SK-N-SH (cell line): Measurements from ENCODE around the gene NACAD. TPM values are rescaled to one million over a fixed set of nuclear protein-coding genes. Genes with fewer than 3 reads are reported as not detected.

ENCODE experiments used
- CTCF ChIA-PET: fragments of 300-600, 350-600 bp; formaldehyde crosslinking; extraction: SDS; loops from one replicate; lab custom pipeline; 2021; lab: Yijun Ruan, JAX
- POLR2A ChIA-PET: fragments of 350-600 bp; sonication (Branson Sonifier 250); formaldehyde crosslinking; extraction: SDS; loops from one replicate; lab custom pipeline; 2020; ENCODE audit warnings: antibody characterized with exemption, inconsistent platforms; lab: Yijun Ruan, JAX
- DNase-seq: peaks from one replicate; pipeline ENCODE4 v3.0.0; 2012
- H2AFZ ChIP-seq: fragments of 200-600 bp; sonication (generic); 2 replicates; pipeline ENCODE4 v1.8.1; 2016; ENCODE audit warnings: antibody characterized with exemption, mild to moderate bottlenecking, low read depth
- H3F3A ChIP-seq: fragments of 200-600 bp; sonication (generic); replicated peaks from 2 replicates; pipeline ENCODE3; 2016; ENCODE audit warnings: antibody characterized with exemption, mild to moderate bottlenecking; ENCODE audit not compliant: insufficient read depth
- H3K27ac ChIP-seq, 2 experiments: fragments of 200-500 bp in 1 of 2; fragments of 200-600 bp in 1 of 2; sonication (Bioruptor generic) in 1 of 2; sonication (generic), shearing (Covaris generic) in 1 of 2; 2 replicates each; pipeline versions ENCODE4 v1.5.1 to v1.6.1; 2014 to 2016; ENCODE audit warnings: low read depth in 2 of 2, inconsistent platforms in 1 of 2, low read length in 1 of 2, mild to moderate bottlenecking in 1 of 2, mixed read lengths in 1 of 2
- H3K27me3 ChIP-seq: fragments of 200-600 bp; sonication (generic), shearing (Covaris generic); 2 replicates; pipeline ENCODE4 v1.6.1; 2016; ENCODE audit warnings: mixed run types; ENCODE audit not compliant: insufficient read depth
- H3K36me3 ChIP-seq, 2 experiments: fragments of 200-500 bp in 1 of 2; fragments of 200-600 bp in 1 of 2; sonication (Bioruptor generic) in 1 of 2; sonication (generic) in 1 of 2; replicated peaks in 1 of 2; 2 replicates each; pipeline versions ENCODE3 to v1.5.1; 2014 to 2016; ENCODE audit warnings: low read length in 1 of 2, mild to moderate bottlenecking in 1 of 2; ENCODE audit not compliant: insufficient read depth in 2 of 2, control insufficient read depth in 1 of 2
- H3K4me1 ChIP-seq, 2 experiments: fragments of 200-500 bp in 1 of 2; fragments of 200-600 bp in 1 of 2; sonication (Bioruptor generic) in 1 of 2; sonication (generic), shearing (Covaris generic) in 1 of 2; 2 replicates each; pipeline versions ENCODE4 v1.5.1 to v1.6.1; 2014 to 2016; ENCODE audit warnings: low read depth in 1 of 2, low read length in 1 of 2, mixed run types in 1 of 2; ENCODE audit not compliant: insufficient read depth in 2 of 2, control insufficient read depth in 1 of 2
- H3K4me2 ChIP-seq: fragments of 200-600 bp; sonication (generic), shearing (Covaris generic); 2 replicates; pipeline ENCODE4 v1.6.1; 2017; ENCODE audit warnings: mixed run types
- H3K4me3 ChIP-seq, 2 experiments: fragments of 200-500 bp in 1 of 2; fragments of 200-600 bp in 1 of 2; sonication (Bioruptor generic) in 1 of 2; sonication (generic), shearing (Covaris generic) in 1 of 2; 2 replicates each; pipeline versions ENCODE4 v1.5.1 to v1.8.1; 2014 to 2016; ENCODE audit warnings: low read depth in 2 of 2, inconsistent platforms in 1 of 2, low read length in 1 of 2, mild to moderate bottlenecking in 1 of 2, mixed read lengths in 1 of 2, moderate library complexity in 1 of 2
- H3K79me2 ChIP-seq: fragments of 200-600 bp; sonication (generic); 2 replicates; pipeline ENCODE4 v1.8.1; 2017; ENCODE audit warnings: mild to moderate bottlenecking; ENCODE audit not compliant: insufficient read depth
- H3K9ac ChIP-seq: fragments of 200-600 bp; sonication (generic); 2 replicates; pipeline ENCODE4 v1.6.1; 2017; ENCODE audit warnings: mixed run types
- H3K9me2 ChIP-seq: fragments of 200-600 bp; sonication (generic); 2 replicates; pipeline ENCODE4 v1.6.1; 2017; ENCODE audit warnings: mixed run types
- H3K9me3 ChIP-seq: fragments of 200-600 bp; sonication (generic); 2 replicates; pipeline ENCODE4 v1.6.1; 2017; ENCODE audit warnings: mixed run types, mild to moderate bottlenecking, moderate library complexity
- H4K20me1 ChIP-seq: fragments of 200-600 bp; sonication (generic); 2 replicates; pipeline ENCODE4 v1.6.1; 2017; ENCODE audit warnings: mild to moderate bottlenecking, mixed run types; ENCODE audit not compliant: insufficient read depth
- EZH2phosphoT487 ChIP-seq: fragments of 200-600 bp; sonication (generic); IDR thresholded peaks from 2 replicates; pipeline ENCODE4 v1.6.1; 2017; ENCODE audit warnings: low read depth, mixed run types, mild to moderate bottlenecking, antibody characterized with exemption, moderate library complexity, borderline replicate concordance
- FOXJ3 ChIP-seq: sonication (generic); formaldehyde crosslinking; IDR thresholded peaks from 2 replicates; pipeline ENCODE4 v1.5.1; 2020; ENCODE audit warnings: mild to moderate bottlenecking, missing genetic modification reagents
- GATA2 ChIP-seq: sonication (generic); formaldehyde crosslinking; IDR thresholded peaks from 2 replicates; pipeline ENCODE4 v1.5.0; 2020; ENCODE audit warnings: mild to moderate bottlenecking, missing genetic modification reagents
- NRF1 ChIP-seq: IDR thresholded peaks from 2 replicates; pipeline ENCODE4 v1.6.1; 2012; ENCODE audit warnings: low read depth, mild to moderate bottlenecking, low read length
- PBX3 ChIP-seq: IDR thresholded peaks from 2 replicates; pipeline ENCODE4; 2012
- REST ChIP-seq: IDR thresholded peaks from 2 replicates; pipeline ENCODE4 v1.6.1; 2012; ENCODE audit warnings: mild to moderate bottlenecking, low read depth, low read length, moderate library complexity
- RFX5 ChIP-seq: IDR thresholded peaks from 2 replicates; pipeline ENCODE4 v1.6.1; 2012; ENCODE audit warnings: mild to moderate bottlenecking, improper control_type of control experiment, low read length
- SIN3A ChIP-seq: IDR thresholded peaks from 2 replicates; pipeline ENCODE4 v1.6.1; 2012; ENCODE audit warnings: low read depth, mild to moderate bottlenecking, low read length, moderate library complexity, borderline replicate concordance
- SMC3 ChIP-seq: IDR thresholded peaks from 2 replicates; pipeline ENCODE4 v1.6.1; 2012; ENCODE audit warnings: low read depth, low read length, improper control_type of control experiment
- TAF1 ChIP-seq: IDR thresholded peaks from 2 replicates; pipeline ENCODE4 v1.6.1; 2012; ENCODE audit warnings: low read depth, mild to moderate bottlenecking, low read length, moderate library complexity, borderline replicate concordance
- TCF12 ChIP-seq: IDR thresholded peaks from 2 replicates; pipeline ENCODE4 v1.4.0; 2012
- WGBS: methylation state at CpG from one replicate; pipeline ENCODE4 v1.1.6; 2017; ENCODE audit warnings: low lambda C conversion rate; 5-methylcytosine and 5-hydroxymethylcytosine counted together
- polyA plus RNA-seq, 3 experiments: library from polyadenylated mRNA; depleted of rRNA; stranded (reverse); fragments of >200 nt; gene quantifications; 2 replicates each; pipeline ENCODE4 v1.2.3, GENCODE V29; 2012
- TF ChIP-seq, protein P1 (sequence below): fragments of 150-350 bp; IDR thresholded peaks from 2 replicates; pipeline ENCODE4 v1.6.1; 2016; ENCODE audit warnings: mild to moderate bottlenecking, low read depth, low read length

NACAD gene
- polyA plus RNA-seq, 1 of the 3 experiments (the other 2 are of a cell fraction), result 2.8 TPM

DNA sequence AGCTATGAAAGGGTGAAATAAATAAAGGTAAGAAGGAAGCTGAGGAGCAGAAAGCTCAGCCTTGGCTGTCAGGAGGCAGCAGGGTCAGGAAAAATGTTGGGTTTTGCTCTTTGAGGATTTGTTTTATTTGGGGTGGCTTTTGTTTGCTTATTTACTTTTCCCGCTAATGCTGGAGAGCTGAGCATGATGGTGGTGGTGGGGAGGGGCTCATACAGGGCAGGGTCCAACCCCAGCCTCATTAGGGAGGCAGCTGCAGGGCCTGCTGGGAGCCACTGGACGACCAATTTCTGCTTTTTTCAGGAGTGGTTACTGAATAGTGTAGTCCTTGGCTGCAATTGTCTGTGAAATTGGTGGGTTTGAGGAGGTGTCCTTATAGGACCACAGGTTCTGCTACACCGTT, 52.5 kb downstream of the NACAD start:
- peaks cover 83% of the 10 kb centered on the region for H3K79me2 ChIP-seq
- CTCF ChIA-PET, result interaction anchor here (0.8 to 1.8 kb wide), 4 partner anchors 9 to 100 kb away, joined by 3 to 5 read pairs (median 4); no protein-coding TSS in a partner anchor
- no peaks in the 10 kb centered on the region for H3K9me2 ChIP-seq
- H3K9me3 ChIP-seq, result no peaks in the 10 kb centered on the region
- WGBS, result 92% methylated on average over 3 of the region's 3 CpGs
- TF ChIP-seq RFX5 (no peak), EZH2phosphoT487 (no peak)
- TF ChIP-seq, all 33 proteins: peak for 0
- Histone ChIP-seq H3K4me2 (no peak overlapping the region), H2AFZ (no peak overlapping the region), H3K4me1 (peaks cover 11 to 13% of the 10 kb centered on the region in 2 experiments; a peak in 3 of 4 replicates), H3K4me3 (no peak overlapping the region), H3K9ac (no peak overlapping the region), H3F3A (no peaks in the 10 kb centered on the region), H4K20me1 (peaks cover 31% of the 10 kb centered on the region), H3K36me3 (peaks cover 21 to 34% of the 10 kb centered on the region in 2 experiments), H3K27me3 (no peaks in the 10 kb centered on the region), H3K27ac (no peak overlapping the region)
- POLR2A ChIA-PET, result no interaction called here
- DNase-seq, result no peak

DNA sequence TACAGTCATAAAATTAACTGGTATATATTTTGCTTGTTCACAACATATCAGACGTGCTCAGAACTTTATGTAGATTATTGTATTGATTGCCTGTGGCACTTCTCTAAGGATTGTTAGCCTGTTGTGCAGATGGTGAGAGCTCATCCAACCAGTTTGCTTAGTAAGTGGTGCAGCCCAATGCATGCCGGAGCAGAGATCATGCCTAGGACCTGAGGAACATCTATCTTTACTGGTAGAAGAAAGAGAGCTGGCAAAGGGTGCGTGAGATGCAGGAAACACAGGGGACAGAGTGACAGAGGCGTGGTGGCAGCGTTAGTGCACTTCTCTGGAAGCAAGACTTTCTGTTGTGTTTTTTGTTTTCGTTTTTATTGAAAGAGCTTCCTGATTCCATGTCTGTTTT, 52.9 kb downstream of the NACAD start:
- H3F3A ChIP-seq, result no peaks in the 10 kb centered on the region
- peaks cover 11 to 13% of the 10 kb centered on the region in 2 experiments; a peak in 3 of 4 replicates for H3K4me1 ChIP-seq
- CTCF ChIA-PET, result interaction anchor here (0.8 to 1.8 kb wide), 4 partner anchors 10 to 100 kb away, joined by 3 to 5 read pairs (median 4); no protein-coding TSS in a partner anchor
- peaks cover 17 to 30% of the 10 kb centered on the region in 2 experiments for H3K36me3 ChIP-seq
- H3K9ac ChIP-seq, result no peak overlapping the region
- no peaks in the 10 kb centered on the region for H3K9me2 ChIP-seq
- no peak for DNase-seq
- H3K79me2 ChIP-seq, result peaks cover 85% of the 10 kb centered on the region
- H3K4me3 ChIP-seq, result no peak overlapping the region
- H2AFZ ChIP-seq, result no peak overlapping the region
- WGBS, result 94% methylated on average over 6 of the region's 6 CpGs
- H3K27me3 ChIP-seq, result no peaks in the 10 kb centered on the region
- H4K20me1 ChIP-seq, result peaks cover 31% of the 10 kb centered on the region
- no peak overlapping the region for H3K27ac ChIP-seq
- TF ChIP-seq, protein P1, sequence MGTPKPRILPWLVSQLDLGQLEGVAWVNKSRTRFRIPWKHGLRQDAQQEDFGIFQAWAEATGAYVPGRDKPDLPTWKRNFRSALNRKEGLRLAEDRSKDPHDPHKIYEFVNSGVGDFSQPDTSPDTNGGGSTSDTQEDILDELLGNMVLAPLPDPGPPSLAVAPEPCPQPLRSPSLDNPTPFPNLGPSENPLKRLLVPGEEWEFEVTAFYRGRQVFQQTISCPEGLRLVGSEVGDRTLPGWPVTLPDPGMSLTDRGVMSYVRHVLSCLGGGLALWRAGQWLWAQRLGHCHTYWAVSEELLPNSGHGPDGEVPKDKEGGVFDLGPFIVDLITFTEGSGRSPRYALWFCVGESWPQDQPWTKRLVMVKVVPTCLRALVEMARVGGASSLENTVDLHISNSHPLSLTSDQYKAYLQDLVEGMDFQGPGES, result no peak
- TF ChIP-seq TCF12, result no peak
- TF ChIP-seq TAF1, result no peak
- no peak for TF ChIP-seq REST
- no peak for TF ChIP-seq PBX3
- TF ChIP-seq SIN3A, result no peak
- TF ChIP-seq GATA2 (CRISPR knock-in tag), result no peak
- TF ChIP-seq NRF1, result no peak
- TF ChIP-seq FOXJ3, result no peak
- TF ChIP-seq SMC3, result no peak
- H3K4me2 ChIP-seq, result no peak overlapping the region
- no peaks in the 10 kb centered on the region for H3K9me3 ChIP-seq
- POLR2A ChIA-PET, result no interaction called here
